ENCODE results near the gene GALR2. TPM values are rescaled to one million over a fixed set of nuclear protein-coding genes. Genes with fewer than 3 reads are reported as not detected.
A peak's percentile ranks its signal among the peaks of the same experiment; 100 is the strongest.
"Not testable (repeated sequence)": the region's sequence is repeated elsewhere in the genome, so short reads cannot be mapped to it uniquely, and the experiment has no call there.

GALR2 gene
- total RNA-seq: 10 to 100 TPM in 2 of 3 donors, 1 to 10 TPM in 1; 6.1 to 12.6 (median 10.2) TPM

DNA sequence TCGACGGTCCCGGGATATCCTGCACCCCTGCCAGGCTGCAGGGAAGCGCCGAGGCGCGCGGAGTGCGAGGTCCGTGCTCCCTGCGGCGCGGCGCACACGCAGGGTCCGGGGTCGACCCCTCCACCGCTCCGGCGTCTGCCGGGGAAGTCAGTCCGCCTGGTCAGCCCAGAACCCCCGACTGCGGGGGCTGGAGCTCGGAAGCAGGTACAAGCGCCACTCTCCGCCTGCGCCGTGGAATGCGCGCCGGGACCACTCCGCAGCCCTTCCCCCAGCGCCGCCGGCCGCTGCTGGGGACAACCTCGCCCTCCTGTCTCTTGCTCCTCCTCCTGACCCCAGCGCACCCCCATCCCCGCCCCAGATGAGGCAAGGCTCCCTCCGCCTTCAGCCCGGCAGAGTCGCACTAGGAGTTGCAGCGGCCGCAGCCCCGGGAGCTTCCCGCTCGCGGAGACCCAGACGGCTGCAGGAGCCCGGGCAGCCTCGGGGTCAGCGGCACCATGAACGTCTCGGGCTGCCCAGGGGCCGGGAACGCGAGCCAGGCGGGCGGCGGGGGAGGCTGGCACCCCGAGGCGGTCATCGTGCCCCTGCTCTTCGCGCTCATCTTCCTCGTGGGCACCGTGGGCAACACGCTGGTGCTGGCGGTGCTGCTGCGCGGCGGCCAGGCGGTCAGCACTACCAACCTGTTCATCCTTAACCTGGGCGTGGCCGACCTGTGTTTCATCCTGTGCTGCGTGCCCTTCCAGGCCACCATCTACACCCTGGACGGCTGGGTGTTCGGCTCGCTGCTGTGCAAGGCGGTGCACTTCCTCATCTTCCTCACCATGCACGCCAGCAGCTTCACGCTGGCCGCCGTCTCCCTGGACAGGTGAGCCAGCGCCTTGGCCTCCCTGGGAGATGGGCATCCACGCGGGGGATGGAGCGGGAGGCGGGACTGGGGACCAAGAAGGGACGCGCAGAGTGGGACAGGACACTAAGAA is at the start of gene GALR2:
TSS of gene GALR2 (plus strand) at position 392 of the 974 bp plus-strand sequence. CDS start at position 495, 103 bp downstream.
- H3K9me3 Mint-ChIP-seq: no peaks in the 10 kb centered on the region
- peak within 1 kb of the TSS; percentile 67 for H3K4me3 Mint-ChIP-seq
- no peaks in the 10 kb centered on the region for H3K36me3 Mint-ChIP-seq (ENCODE audit: insufficient read depth)
- H3K4me1 Mint-ChIP-seq (ENCODE audit: low read depth): peaks cover 56% of the 10 kb centered on the region
- ATAC-seq (no peak), DNase-seq (no peak)
- peaks cover 43% of the 10 kb centered on the region for H3K27me3 Mint-ChIP-seq (ENCODE audit: low read depth)

DNA sequence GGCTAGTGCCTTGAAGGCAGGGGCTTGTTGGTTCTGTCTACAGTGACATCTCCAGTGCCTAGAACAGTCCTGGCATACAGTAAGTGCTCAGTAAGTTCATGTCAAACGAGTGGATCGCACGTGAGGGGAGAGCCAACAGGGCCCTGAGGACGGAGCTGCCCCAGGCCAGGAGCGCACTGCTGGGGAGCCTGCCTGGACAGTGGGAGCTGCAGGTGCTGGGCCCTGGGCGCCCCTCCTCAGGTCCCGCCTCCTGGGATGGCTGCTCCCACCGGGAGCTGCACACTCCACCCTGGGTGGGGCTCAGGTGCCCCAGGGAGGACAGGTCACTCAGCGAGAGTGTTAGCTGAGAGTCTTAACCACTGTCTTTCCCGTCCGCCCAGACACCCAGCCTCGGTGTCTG is 49.3 kb upstream of the GALR2 start:
- Mint-ChIP-seq H3K4me1 (ENCODE audit: low read depth) (peaks cover 14% of the 10 kb centered on the region), H3K4me3 (no peak overlapping the region), H3K27me3 (ENCODE audit: low read depth) (no peaks in the 10 kb centered on the region), H3K9me3 (no peaks in the 10 kb centered on the region), H3K36me3 (ENCODE audit: insufficient read depth) (no peaks in the 10 kb centered on the region)
- DNase-seq (no peak), ATAC-seq (no peak)

DNA sequence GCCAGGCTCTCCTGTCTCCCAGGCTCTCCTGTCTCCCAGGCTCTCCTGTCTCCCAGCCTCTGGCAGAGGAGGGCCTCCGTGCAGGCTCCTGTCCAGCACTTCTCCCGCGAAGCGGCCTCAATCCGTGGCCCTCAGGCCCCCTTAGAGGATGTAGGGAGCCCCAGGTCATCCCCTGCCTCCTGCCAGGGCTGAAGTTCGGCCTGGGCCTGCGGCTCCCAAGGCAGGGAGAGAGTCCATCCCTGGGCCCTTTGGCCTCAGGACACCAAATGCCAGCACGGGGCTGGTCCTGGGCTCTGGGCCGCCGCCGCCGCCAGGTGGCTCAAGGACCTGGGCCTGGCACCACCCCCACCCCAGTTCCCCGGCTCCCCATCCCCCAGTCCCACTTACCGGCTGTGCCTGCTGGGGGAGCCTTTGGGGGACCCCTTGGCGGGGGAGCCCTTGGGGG is 47.8 kb upstream of the GALR2 start:
- no peak overlapping the region for H3K4me3 Mint-ChIP-seq
- H3K27me3 Mint-ChIP-seq (ENCODE audit: low read depth): no peaks in the 10 kb centered on the region
- no peaks in the 10 kb centered on the region for H3K9me3 Mint-ChIP-seq
- H3K36me3 Mint-ChIP-seq (ENCODE audit: insufficient read depth): no peaks in the 10 kb centered on the region
- DNase-seq: no peak
- no peak for ATAC-seq
- H3K4me1 Mint-ChIP-seq (ENCODE audit: low read depth): peaks cover 14% of the 10 kb centered on the region

GRCh38 chr17:76027159-76027839 is 47.3 kb upstream of the GALR2 start, which contains the start of gene EVPL:
TSS of gene EVPL (minus strand) at chr17:76027306. CDS start at chr17:76027198, 108 bp downstream.
- ATAC-seq (no peak), DNase-seq (no peak)
- H3K4me1 Mint-ChIP-seq (ENCODE audit: low read depth): peaks cover 14% of the 10 kb centered on the region
- H3K36me3 Mint-ChIP-seq (ENCODE audit: insufficient read depth): no peaks in the 10 kb centered on the region
- no peak within 1 kb of the TSS for H3K4me3 Mint-ChIP-seq
- H3K27me3 Mint-ChIP-seq (ENCODE audit: low read depth): no peaks in the 10 kb centered on the region
- no peaks in the 10 kb centered on the region for H3K9me3 Mint-ChIP-seq

DNA sequence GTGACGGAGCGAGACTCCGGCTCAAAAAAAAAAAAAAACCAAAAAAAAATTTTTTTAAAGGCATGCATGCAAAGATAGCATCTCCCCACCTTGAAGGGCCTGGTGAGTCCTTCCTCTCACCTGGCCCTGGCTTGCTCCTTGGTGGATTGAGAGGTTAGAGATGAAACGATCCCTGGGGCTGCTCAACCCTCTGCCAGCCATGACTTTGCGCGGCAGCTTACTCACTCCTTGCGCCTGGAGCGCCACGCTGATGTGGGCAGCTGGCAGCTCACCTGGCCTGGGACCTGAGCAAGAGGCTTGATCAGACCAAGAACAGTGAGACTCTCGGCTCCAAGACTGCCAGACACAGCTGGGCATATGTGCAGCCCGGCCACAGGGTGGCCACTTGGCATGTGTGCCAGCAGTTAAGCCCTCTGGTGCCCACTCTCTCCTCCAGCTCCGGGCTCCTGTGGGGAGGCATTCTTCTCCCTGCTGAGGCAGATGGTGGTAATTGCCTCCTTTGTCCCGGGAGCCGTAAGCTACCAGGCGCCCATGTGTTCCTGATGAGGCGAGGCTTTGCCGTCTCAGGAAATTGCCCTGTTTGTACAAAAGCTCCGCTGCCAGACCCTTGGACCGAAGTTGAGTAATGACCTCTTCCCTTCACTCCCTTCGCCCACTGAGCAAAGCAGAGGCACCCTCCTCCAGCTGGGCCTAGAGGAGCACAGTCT is 42.4 kb upstream of the GALR2 start:
- Mint-ChIP-seq H3K27me3 (ENCODE audit: low read depth) (no peaks in the 10 kb centered on the region), H3K4me3 (no peak overlapping the region), H3K4me1 (ENCODE audit: low read depth) (peaks cover 18% of the 10 kb centered on the region), H3K36me3 (ENCODE audit: insufficient read depth) (peaks cover 3% of the 10 kb centered on the region), H3K9me3 (no peaks in the 10 kb centered on the region)
- ATAC-seq: no peak
- no peak for DNase-seq

GRCh38 chr17:76032780-76033108 is 41.8 kb upstream of the GALR2 start:
- Mint-ChIP-seq H3K36me3 (ENCODE audit: insufficient read depth) (peaks cover 3% of the 10 kb centered on the region), H3K4me3 (no peak overlapping the region), H3K4me1 (ENCODE audit: low read depth) (peaks cover 18% of the 10 kb centered on the region), H3K27me3 (ENCODE audit: low read depth) (no peaks in the 10 kb centered on the region), H3K9me3 (no peaks in the 10 kb centered on the region)
- ATAC-seq (no peak), DNase-seq (no peak)

- DNase-seq: no peak
Measured at GRCh38 chr17:76033139-76033538, 41.4 kb upstream of the GALR2 start.

DNA sequence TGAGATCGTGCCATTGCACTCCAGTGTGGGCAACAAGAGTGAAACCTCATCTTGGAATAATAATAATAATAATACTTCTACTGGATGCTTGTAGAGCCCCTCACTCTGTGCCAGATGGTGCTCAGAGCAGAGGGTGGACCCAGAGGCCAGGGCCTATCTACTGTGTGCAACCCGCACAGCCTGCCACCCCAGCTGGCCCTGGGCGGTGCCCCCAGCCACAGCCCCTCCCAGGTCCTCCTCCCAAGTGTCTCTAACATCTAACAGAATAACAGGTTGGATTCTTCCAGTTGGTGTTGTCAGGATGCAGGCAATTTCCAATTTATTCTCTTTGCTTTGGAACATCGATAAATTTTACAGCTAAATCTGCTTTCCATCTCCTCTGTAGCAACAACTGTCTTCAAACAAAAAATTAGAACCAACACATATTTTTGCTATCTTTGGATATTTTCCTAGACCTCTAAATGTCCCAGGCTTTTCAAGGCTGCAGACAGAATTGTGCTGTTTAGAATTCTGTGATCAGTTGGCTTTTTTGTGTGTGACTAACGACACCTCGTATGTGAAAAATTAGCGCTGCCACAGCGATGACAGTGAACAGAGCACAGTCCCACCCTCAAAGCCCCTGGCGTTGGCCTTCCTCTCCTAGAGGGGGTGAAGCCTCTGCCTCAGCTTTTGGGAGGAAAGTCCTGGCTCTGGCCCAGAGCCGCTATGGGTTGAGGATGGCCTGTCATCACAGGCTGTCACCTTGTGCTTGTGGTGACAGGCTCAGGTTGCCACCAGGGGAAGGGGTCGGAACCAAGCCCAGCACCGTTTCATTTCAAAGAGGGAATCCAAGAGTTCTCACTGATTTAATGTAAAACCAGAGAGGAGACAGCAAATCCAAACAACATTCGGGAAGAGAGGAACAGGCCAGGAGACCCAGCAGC is 39.9 kb upstream of the GALR2 start:
- peaks cover 16% of the 10 kb centered on the region for H3K36me3 Mint-ChIP-seq (ENCODE audit: insufficient read depth)
- H3K4me1 Mint-ChIP-seq (ENCODE audit: low read depth): peaks cover 8% of the 10 kb centered on the region
- no peaks in the 10 kb centered on the region for H3K9me3 Mint-ChIP-seq
- H3K27me3 Mint-ChIP-seq (ENCODE audit: low read depth): no peaks in the 10 kb centered on the region
- no peak for ATAC-seq
- no peak overlapping the region for H3K4me3 Mint-ChIP-seq
- DNase-seq: no peak

More at GRCh38 chr17:76033139-76033538, 41.4 kb upstream of the GALR2 start:
- H3K4me3 Mint-ChIP-seq: no peak overlapping the region
- no peaks in the 10 kb centered on the region for H3K27me3 Mint-ChIP-seq (ENCODE audit: low read depth)
- H3K36me3 Mint-ChIP-seq (ENCODE audit: insufficient read depth): peaks cover 5% of the 10 kb centered on the region
- peaks cover 18% of the 10 kb centered on the region for H3K4me1 Mint-ChIP-seq (ENCODE audit: low read depth)
- no peaks in the 10 kb centered on the region for H3K9me3 Mint-ChIP-seq
- ATAC-seq: no peak

DNA sequence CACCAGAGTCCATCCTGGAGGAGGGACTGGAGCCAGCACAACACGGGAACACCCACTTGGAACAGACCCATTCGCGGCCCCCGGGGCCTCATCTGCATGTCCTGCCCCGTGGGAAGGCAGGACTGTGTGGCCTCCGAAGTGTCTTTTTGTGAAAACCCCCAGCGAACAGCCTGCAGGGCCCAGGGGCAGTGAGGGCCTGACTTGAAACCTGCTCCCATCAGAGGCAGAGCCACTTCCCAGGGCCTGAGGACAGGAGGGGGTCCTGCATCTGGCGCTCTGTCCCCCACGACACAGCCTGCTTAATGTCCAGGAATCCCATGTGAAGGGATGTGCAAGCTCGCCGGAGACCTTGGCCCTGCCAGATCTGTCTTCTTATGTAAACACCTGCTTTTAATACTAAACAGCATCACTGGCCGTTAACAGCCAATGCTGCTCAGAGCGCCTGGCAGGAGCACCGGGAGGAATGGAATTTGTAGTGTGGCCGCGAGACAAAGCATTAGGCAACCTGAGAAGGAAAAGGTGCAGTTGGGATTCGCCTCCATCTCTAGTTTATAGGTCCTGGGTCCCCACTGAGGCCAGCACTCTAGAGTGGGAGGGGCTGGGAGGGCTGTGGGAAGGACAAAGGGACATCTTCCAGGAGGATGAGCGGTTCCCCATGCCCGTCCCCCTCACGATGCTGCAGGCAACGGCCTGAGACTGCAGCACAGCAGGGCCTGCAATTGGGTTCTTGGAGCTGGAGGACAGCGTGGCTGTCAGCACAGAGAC is 37.9 kb upstream of the GALR2 start:
- ATAC-seq (no peak), DNase-seq (no peak)
- Mint-ChIP-seq H3K27me3 (ENCODE audit: low read depth) (no peaks in the 10 kb centered on the region), H3K36me3 (ENCODE audit: insufficient read depth) (peaks cover 27% of the 10 kb centered on the region), H3K9me3 (no peaks in the 10 kb centered on the region), H3K4me1 (ENCODE audit: low read depth) (peaks cover 4% of the 10 kb centered on the region), H3K4me3 (no peak overlapping the region)

DNA sequence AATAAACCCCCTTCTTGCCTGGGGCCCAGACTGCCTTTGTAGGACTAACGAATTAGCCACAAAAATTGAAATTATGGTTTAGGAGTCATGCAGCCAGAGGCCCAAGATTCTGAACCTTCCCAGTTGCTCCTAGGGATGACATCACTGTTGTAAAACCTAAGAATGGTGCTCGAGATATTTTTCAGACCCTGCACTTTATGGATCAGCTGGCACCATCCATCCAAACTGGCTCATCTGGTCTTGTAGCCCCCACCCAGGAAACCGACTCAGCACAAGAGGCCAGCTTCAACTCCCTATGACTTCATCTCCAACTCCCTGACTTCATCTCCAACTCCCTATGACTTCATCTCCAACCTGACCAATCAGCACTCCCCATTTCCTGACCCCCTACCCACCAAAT is 36.5 kb upstream of the GALR2 start:
- ATAC-seq (no peak), DNase-seq (no peak)
- Mint-ChIP-seq H3K27me3 (ENCODE audit: low read depth) (no peaks in the 10 kb centered on the region), H3K9me3 (no peaks in the 10 kb centered on the region), H3K4me1 (ENCODE audit: low read depth) (peaks cover 4% of the 10 kb centered on the region), H3K4me3 (no peak overlapping the region), H3K36me3 (ENCODE audit: insufficient read depth) (peaks cover 27% of the 10 kb centered on the region)

- Mint-ChIP-seq H3K27me3 (ENCODE audit: low read depth) (no peaks in the 10 kb centered on the region), H3K4me3 (no peak overlapping the region), H3K9me3 (no peaks in the 10 kb centered on the region), H3K36me3 (ENCODE audit: insufficient read depth) (peaks cover 36% of the 10 kb centered on the region), H3K4me1 (ENCODE audit: low read depth) (peaks cover 4% of the 10 kb centered on the region)
- DNase-seq (no peak), ATAC-seq (no peak)
Measured at GRCh38 chr17:76039121-76039520, 35.5 kb upstream of the GALR2 start.

DNA sequence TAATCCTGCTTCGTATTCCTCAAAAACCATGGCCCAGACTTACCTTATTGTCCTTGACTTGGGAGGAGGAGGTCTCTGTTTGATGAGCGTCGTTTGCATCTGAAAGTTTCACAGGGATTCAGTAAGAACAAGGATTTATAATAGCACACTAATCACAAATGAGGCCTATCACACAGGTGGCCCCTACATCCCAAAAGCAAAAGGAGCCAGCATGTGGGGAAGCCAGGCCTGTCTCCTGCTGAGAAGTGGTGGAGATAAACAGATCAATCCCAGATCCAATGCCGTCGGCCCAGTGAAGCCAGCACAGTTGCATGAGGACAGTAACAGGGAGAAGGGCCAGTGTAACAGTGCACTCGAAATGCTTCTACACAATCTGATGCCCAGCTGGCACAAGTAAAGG is 34.2 kb upstream of the GALR2 start:
- no peaks in the 10 kb centered on the region for H3K9me3 Mint-ChIP-seq
- no peak overlapping the region for H3K4me3 Mint-ChIP-seq
- H3K27me3 Mint-ChIP-seq (ENCODE audit: low read depth): no peaks in the 10 kb centered on the region
- H3K36me3 Mint-ChIP-seq (ENCODE audit: insufficient read depth): peaks cover 47% of the 10 kb centered on the region
- no peak for DNase-seq
- ATAC-seq: no peak
- peaks cover 2% of the 10 kb centered on the region for H3K4me1 Mint-ChIP-seq (ENCODE audit: low read depth)

DNA sequence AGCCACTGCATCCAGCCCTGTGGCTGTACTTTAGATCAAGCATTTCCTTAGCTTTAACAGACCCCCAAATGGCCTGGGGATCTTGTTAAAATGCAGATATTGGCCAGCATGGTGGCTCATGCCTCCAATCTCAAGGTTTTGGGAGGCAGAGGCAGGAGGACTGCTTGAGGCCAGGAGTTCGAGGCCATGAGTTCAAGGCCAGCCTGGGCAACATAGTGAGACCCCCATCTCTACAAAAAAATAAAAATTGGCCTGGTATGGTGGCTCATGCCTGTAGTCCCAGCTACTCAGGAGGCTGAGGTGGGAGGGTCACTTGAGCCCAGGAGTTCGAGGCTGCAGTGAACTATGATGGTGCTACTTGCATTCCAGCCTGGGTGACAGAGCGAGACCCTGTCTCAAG is 31.7 kb upstream of the GALR2 start:
- not testable (repeated sequence) for H3K4me3 Mint-ChIP-seq; DNase-seq; H3K27me3 Mint-ChIP-seq (ENCODE audit: low read depth); H3K9me3 Mint-ChIP-seq; ATAC-seq; H3K4me1 Mint-ChIP-seq (ENCODE audit: low read depth)
- peaks cover 52% of the 10 kb centered on the region for H3K36me3 Mint-ChIP-seq (ENCODE audit: insufficient read depth)
